ENCODE data around the gene USP51.
"Not testable (repeated sequence)": the region's sequence is repeated elsewhere in the genome, so short reads cannot be mapped to it uniquely, and the experiment has no call there.

Gene USP51

DNA sequence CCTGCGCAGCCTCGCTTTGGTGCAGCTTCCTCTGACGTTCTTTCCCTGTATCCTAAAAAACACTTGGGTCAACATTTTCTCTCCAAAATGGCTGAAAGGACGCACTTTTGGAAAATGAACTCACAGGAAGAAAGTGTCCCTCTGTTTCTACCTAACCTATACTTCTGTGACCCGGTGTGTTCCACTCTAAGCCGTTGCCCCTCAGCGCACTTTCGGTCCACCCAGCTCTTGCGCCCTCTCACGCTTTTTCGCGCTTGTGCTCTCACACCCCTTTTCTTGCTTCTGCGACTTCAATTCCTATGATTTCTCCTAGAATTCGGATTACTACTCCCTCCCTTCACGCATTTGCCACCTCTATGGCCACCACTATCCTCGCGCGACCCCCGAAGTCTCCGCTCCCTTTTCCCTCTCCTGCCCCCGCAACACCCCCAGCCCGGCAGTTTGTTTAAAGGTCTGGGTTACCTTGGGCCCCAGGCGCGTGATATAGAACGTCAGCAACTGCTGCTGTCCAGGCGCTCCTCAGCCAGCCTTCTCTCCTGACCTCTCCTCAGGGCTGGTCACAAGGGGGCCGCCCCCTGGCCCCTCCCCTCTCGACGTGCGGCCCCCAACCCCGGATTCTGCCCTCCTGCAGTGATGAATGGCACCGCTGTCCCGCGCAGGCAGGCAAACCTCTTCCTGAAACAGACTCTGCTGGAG is at the start of gene USP51:
USP51 (minus strand) TSS at position 535 of the 696 bp plus-strand sequence. CDS start 909 bp downstream, outside the sequence.
- peak; percentile 49 for DNase-seq

- no peak for DNase-seq
Measured at GRCh38 chrX:55524487-55524886, 34.8 kb upstream of the USP51 start.

DNA sequence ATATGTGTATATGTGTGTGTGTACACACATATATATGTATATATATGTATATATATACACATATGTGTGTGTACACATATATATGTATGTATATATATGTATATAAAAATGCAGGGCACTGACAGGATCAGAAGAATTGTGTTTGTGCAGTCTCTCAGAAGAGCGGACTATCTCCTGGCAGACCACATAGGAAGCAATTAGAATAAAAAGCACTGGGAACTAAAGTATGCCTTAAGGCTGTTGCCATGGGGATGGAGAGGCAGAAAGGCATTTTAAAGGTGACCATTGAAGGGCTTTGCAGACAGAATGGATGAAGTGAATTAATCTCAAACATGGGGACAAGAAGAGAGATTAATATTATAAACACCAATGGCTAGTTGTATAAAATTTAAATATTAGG is 33.7 kb upstream of the USP51 start:
- no peak for DNase-seq

- no peak for DNase-seq
Measured at GRCh38 chrX:55522596-55523276, 33.1 kb upstream of the USP51 start.

DNA sequence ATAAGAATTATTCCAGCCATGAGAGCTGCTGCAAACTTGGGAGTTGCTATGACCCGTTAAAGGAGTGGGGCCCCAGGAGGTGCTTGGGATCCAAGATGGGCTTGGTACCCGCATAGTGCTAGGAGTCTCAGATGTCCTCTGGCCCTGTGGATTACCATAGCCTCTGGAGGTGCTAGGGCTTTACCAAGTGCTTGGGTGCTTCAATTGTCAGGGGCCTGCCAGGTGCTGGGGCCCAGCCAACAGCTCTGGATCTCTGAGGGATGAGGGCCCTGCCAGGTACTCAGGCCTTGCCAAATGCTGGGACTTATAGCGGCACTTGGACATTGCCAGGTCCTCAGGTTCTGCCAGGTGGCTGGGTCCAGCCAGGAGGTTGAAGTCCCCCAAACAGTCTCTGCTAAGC is 32.0 kb upstream of the USP51 start:
- DNase-seq = no peak

- not testable (repeated sequence) for DNase-seq
Measured at GRCh38 chrX:55516794-55517481, 27.3 kb upstream of the USP51 start.

- DNase-seq = not testable (repeated sequence)
Measured at GRCh38 chrX:55513045-55513737, 23.5 kb upstream of the USP51 start.

- DNase-seq = not testable (repeated sequence)
Measured at GRCh38 chrX:55508410-55509152, 18.9 kb upstream of the USP51 start.

GRCh38 chrX:55507699-55508098 is 18.1 kb upstream of the USP51 start:
- DNase-seq = not testable (repeated sequence)

- not testable (repeated sequence) for DNase-seq
Measured at GRCh38 chrX:55507010-55507409, 17.4 kb upstream of the USP51 start.

GRCh38 chrX:55490974-55491373 is 1.3 kb upstream of the USP51 start:
- DNase-seq = no peak

DNA sequence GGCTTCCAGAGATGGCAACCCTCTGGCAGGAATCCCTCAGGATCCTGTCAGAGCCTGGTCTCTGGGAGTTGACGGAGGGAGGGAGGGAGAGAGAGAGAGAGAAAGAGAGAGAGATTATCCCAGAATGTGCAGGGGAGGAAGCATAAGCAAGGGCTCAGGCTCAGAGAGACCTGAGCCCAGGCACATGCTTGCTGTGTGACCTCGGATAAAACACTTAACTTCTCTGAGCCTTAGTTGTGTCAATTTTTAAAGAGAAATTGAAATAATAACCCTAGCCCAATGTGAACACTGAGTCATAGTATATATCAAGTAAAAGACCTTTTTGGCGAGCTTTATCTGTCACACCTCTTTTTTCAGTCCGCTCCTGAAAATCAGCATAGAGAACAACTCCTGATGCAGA is 473 bp upstream of the USP51 start:
- no peak for DNase-seq

DNA sequence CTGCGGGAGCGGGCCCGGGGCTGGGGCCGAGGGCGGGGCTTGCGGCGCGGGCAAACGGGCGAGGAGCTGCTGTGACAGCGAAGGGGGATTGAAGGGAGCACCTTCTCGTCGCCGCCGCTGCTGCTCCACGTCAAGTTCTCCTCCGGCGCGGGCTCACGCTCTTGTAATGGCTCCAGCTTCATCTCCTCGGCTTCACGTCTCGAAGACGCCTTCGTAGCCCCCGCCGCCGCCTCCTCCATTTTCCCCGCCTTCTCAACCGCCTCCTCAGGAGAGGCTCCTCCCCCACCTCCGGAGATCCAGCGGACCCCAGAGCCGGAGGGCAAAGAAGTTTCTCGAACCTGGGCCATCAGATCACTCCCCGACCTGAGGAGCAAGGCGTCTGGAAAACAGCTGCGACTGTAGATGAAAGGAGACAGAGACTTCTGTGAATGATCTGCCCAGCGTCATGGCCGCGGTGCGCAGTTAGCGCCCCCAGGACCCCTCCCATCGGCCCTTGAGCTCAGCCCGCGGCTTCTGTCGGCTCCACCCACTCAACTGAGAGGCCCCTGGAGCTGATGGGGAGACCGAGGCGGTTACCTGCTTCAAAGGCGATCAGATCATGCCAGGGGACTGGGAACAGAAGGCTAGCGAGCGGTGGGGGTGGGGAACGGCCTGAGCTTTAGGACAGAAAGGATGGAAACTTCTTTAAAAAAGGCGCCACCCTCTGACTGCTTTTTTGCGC is 895 bp downstream of the USP51 start:
- DNase-seq = peak; percentile 77

DNA sequence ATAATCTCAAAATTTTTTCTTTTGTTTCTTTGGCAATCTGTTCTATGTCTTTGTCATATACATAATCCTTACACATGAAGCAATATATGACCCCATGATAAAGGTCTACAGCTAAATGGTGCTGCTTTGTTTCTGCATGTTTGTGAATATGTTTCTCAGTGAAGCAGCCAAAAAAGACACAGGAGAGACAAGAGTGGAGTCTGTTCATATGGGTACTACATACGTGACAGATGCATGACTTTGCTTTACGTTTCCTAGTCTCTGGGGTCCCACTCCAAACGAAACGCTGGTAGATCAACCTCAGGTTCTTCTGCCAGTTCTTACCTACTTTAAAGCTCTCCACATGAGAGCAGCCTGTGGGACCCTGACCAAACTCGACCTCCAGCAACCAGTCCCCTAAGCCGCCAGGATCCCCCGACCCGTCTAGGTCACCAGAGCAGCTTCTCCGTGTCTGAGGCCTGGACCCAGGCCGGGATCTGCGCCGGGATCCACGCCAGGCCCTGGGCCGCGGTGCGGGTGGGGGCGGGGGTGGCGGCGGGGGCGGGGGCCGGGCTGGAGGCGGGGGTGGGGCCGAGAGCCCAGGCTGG is 1.5 kb downstream of the USP51 start:
- DNase-seq = no peak

GRCh38 chrX:55487143-55487542 is 2.5 kb downstream of the USP51 start:
- no peak for DNase-seq

GRCh38 chrX:55486736-55487135 is 2.9 kb downstream of the USP51 start:
- DNase-seq = no peak

DNA sequence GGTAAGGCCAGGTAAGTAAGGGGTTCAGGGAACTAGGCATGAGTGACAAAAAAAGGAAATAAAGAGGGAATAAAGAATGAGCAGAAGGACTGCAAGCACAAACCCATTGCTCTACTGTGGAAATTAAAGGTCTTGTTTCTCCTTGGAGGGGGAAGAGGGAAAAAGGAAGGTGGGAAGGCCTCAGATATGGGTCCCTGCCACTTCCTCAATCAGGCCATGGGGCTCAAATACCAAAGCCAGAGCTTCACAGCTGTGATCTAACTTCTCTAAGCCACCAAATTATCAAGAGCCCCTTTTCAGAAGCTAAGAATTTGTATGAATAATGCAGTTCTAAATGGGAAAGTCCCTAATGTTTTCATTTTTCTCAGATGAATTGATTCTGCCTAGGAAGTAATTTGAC is 4.7 kb downstream of the USP51 start:
- DNase-seq = no peak

- DNase-seq = no peak
Measured at GRCh38 chrX:55480390-55481062, 9.1 kb downstream of the USP51 start.

DNA sequence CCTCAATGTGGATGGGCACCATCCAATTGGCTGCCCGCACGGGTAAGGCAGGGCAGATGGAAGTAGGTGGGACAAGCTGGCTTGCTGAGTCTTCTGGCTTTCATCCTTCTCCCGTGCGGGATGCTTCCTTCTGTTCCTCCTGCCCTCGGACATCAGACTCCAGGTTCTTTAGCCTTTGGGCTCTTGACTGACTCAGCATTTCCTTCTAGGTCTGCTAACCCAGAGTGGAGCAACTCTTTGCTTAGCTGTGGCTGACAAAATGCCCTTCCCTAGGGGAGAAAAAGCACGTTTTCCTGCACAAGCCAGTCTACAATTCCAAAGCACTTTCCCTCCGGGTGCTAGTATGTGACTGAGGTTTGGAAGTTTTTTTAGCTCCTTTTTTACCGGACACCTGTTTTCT is 9.7 kb downstream of the USP51 start:
- not testable (repeated sequence) for DNase-seq

GRCh38 chrX:55465791-55466190 is 23.9 kb downstream of the USP51 start:
- not testable (repeated sequence) for DNase-seq

- DNase-seq = not testable (repeated sequence)
Measured at GRCh38 chrX:55465108-55465507, 24.5 kb downstream of the USP51 start.
